Ovary (tissue), 9 donors: Measurements from ENCODE around the gene PPP1CA. TPM values are rescaled to one million over a fixed set of nuclear protein-coding genes. Genes with fewer than 3 reads are reported as not detected.
"Not testable (repeated sequence)": the region's sequence is repeated elsewhere in the genome, so short reads cannot be mapped to it uniquely, and the experiment has no call there.

ENCODE experiments used
- DNase-seq, 5 donors: peaks; one replicate each; pipeline ENCODE4 v3.0.0-alpha.2; 2019 to 2020
- H3K27ac ChIP-seq, 2 donors: fragments of 200-600 bp; one replicate each; pipeline versions ENCODE4 v1.5.1 to v1.8.0; 2019 to 2022
- H3K27me3 ChIP-seq: fragments of 200-600 bp; one replicate; pipeline ENCODE4 v1.8.0; 2022
- H3K36me3 ChIP-seq: fragments of 200-600 bp; sonication (generic); one replicate; pipeline ENCODE4 v1.5.1; 2019
- H3K4me1 ChIP-seq: one replicate; pipeline ENCODE4 v1.8.1; 2013; ENCODE audit warnings: mild to moderate bottlenecking, moderate library complexity; ENCODE audit not compliant: insufficient read depth
- H3K4me3 ChIP-seq: fragments of 200-600 bp; sonication (generic); one replicate; pipeline ENCODE4 v1.5.1; 2017
- H3K9me3 ChIP-seq, 2 donors: fragments of 200-600 bp in 1 of 2; sonication (generic) in 1 of 2; one replicate each; pipeline versions ENCODE4 v1.5.1 to v1.8.1; 2013 to 2019; ENCODE audit warnings: mild to moderate bottlenecking in 1 of 2, moderate library complexity in 1 of 2
- EP300 ChIP-seq: sonication (generic); formaldehyde crosslinking; IDR thresholded peaks from one replicate; pipeline ENCODE4 v1.6.1; 2017; ENCODE audit warnings: antibody characterized with exemption
- POLR2A ChIP-seq: fragments of 450-650 bp; IDR thresholded peaks from one replicate; pipeline ENCODE4 v1.6.1; 2017; ENCODE audit warnings: antibody characterized with exemption, mild to moderate bottlenecking, moderate library complexity
- WGBS, 3 donors: extraction: QIAGEN DNeasy Blood & Tissue Kit in 1 of 3; methylation state at CpG; one replicate each; pipeline versions ENCODE4 v1.1.5 to v1.1.7; 2013 to 2017; 5-methylcytosine and 5-hydroxymethylcytosine counted together
- intact Hi-C, 4 donors: fragments of 100-400 bp; cut with DNase I; formaldehyde crosslinking; loops; one replicate each; pipeline versions ENCODE4 v1.11.0 to v1.15.1; 2022 to 2023
- polyA plus RNA-seq, 2 donors: library from polyadenylated mRNA; stranded (reverse); fragments of 200-250 nt in 1 of 2; fragments of 350-450 nt in 1 of 2; fragmentation: Illumina TruSeq in 1 of 2; extraction: RNeasy Lipid Tissue Mini Kit (QIAGEN cat#74804) in 1 of 2; gene quantifications; one replicate each; pipeline ENCODE4 v1.2.3, GENCODE V29; 2013 to 2014
- total RNA-seq, 7 donors: library from RNA; depleted of rRNA in 2 of 7; stranded (reverse); fragments of >200 nt in 2 of 7; fragmentation: NEBNext Ultra II Directional in 3 of 7; extraction: Animal tissue kit (Norgen Biotek cat#: 25700) in 3 of 7; gene quantifications; one replicate each; pipeline versions ENCODE4 v1.1.0 to v1.2.4, GENCODE V29; 2016 to 2023
- TF ChIP-seq, protein P1 (sequence below), 3 donors: fragments of 450-650 bp in 2 of 3; fragments of 200-600 bp in 1 of 3; IDR thresholded peaks; one replicate each; pipeline versions ENCODE4 v1.5.1 to v1.8.0; 2016 to 2022; ENCODE audit warnings: antibody characterized with exemption in 3 of 3, mild to moderate bottlenecking in 1 of 3
- donor health status: DM: no; HTN: no; CAD: no; lungs with moderate emphysema.
- donor health status: DM: no; HTN: no; CAD: no.
- donor health status: Bipolar disorder and iron deficiency.
- donor health status: DM: yes; HTN: yes; CAD: no.
- donor health status: DM: no; HTN: no; CAD: no.
- donor health status: DM: yes; HTN: yes; CAD: no.

Gene PPP1CA
- total and polyA plus RNA-seq, 9 donors: 32.2 to 86.9 (median 54.9) TPM

DNA sequence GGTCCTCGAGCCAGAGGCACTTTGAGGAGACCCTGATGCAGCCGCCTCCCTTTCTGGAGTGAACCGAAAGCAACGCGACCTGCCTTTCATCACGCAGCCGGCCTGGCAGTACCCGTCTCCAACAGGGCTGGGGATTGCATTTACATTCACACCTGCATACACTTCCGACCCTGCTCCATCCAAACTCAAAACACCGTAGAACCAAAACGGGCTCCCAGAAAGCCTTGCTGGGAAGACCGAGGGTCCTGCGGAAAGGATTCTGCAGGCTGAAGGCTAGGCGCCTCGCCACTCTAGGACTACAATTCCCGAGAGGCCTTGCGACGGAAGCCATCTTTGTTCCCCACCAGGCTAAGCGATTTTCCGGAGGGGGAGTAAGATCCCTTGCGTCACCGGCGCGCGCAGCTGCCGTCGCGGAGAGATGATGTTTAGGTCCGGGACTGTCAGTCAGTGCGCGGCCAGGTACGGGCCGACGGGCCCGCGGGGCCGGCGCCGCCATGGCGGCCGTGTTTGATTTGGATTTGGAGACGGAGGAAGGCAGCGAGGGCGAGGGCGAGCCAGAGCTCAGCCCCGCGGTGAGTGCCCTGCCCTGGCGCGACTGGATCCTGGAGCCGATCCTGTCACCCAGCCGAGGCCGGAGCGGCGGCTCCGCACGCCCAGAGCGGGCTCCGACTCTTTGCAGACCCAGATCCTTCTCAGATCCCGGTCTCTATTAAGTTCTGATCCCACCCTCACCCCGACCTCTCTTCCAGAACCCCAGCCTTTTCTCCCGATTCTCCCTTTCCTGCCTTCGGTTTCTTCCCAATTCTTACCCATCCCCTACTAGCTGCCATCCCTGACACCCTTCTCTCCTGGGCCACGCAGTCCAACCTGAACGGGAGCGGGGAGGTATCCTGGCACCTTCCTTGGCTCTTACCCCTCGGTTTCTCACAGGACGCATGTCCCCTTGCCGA, 26.7 kb upstream of the PPP1CA start, which contains the start of gene RPS6KB2:
TSS of gene RPS6KB2 (plus strand) at position 443 of the 950 bp plus-strand sequence. CDS start at position 495, 52 bp downstream.
- intact Hi-C loops: loop anchor here in 1 of 4 donors (5.0 kb wide), 1 partner anchor 154 kb away; the partner anchor contains the start of gene GSTP1
- no peaks in the 10 kb centered on the region for H3K9me3 ChIP-seq
- DNase-seq: peak; percentile 98 to 100 (median 99)
- no peaks in the 10 kb centered on the region for H3K27me3 ChIP-seq
- 0 to 1% (median 1%) methylated on average over 67 to 68 of the region's 68 CpGs for WGBS, 3 donors
- H3K4me1 ChIP-seq: peaks cover 5% of the 10 kb centered on the region
- TF ChIP-seq POLR2A (peak; percentile 89), EP300 (no peak)
- H3K4me3 ChIP-seq: peak within 1 kb of the TSS; percentile 89
- no peaks in the 10 kb centered on the region for H3K36me3 ChIP-seq
- H3K27ac ChIP-seq: peak within 1 kb of the TSS; percentile 60 to 80

DNA sequence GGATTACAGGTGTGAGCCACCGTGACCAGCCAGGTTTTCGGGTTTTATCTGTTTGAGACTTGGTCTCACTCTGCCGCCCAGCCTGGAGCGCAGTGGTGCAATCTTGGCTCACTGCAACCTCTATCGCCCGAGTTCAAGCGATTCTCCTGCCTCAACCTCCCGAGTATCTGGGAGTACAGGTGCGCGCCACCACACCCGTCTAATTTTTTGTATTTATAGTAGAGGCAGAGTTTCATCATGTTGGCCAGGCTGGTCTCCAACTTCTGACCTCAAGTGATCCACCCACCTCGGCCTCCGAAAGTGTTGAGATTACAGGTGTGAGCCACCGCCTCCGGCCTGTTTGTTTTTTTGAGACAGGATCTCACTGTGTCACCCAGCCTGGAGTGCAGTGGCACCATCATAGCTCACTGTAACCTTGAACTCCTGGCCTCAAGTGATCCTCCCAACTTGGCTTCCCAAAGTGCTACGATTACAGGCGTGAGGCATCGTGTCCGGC, 25.8 kb upstream of the PPP1CA start:
- Histone ChIP-seq H3K27ac (peak overlapping the region in 1 of 2 donors; percentile 60), H3K4me3 (peak overlapping the region; percentile 89)
- H3K4me1 ChIP-seq, H3K27me3 ChIP-seq, H3K9me3 ChIP-seq, H3K36me3 ChIP-seq: not testable (repeated sequence)
- intact Hi-C loops: loop anchor here in 1 of 4 donors (5.0 kb wide), 1 partner anchor 155 kb away; the partner anchor contains the start of gene GSTP1
- 58 to 67% (median 60%) methylated on average over 19 of the region's 19 CpGs for WGBS, 3 donors
- DNase-seq: peak in 2 of 5 donors; percentile 45 to 47

DNA sequence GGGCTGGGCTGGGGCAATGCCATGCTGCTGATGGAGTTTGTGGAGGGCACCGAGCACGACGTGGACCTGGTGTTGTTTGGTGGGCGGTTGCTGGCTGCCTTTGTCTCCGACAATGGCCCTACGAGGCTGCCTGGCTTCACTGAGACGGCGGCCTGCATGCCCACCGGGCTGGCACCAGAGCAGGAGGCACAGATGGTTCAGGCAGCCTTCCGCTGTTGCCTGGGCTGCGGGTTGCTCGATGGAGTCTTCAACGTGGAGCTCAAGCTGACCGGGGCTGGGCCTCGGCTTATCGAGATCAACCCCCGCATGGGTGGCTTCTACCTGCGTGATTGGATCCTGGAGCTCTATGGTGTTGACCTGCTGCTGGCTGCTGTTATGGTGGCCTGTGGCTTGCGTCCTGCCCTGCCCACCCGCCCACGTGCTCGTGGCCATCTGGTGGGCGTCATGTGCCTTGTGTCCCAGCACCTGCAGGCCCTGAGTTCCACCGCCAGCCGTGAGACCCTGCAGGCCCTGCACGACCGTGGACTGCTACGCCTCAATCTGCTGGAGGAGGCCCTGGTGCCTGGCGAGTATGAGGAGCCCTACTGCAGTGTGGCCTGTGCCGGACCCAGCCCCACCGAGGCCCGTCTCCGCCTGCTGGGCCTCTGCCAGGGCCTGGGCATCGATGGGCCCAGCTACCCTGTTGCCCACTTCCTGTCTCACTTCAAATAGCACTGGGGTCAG, 22.4 kb upstream of the PPP1CA start:
- H3K4me3 ChIP-seq: no peak overlapping the region
- intact Hi-C loops: no loop called here
- H3K36me3 ChIP-seq: no peaks in the 10 kb centered on the region
- H3K27ac ChIP-seq: no peak overlapping the region
- 83 to 85% (median 83%) methylated on average over 34 of the region's 34 CpGs for WGBS, 3 donors
- H3K4me1 ChIP-seq: peaks cover 10% of the 10 kb centered on the region
- no peaks in the 10 kb centered on the region for H3K9me3 ChIP-seq
- no peaks in the 10 kb centered on the region for H3K27me3 ChIP-seq
- TF ChIP-seq POLR2A (no peak), EP300 (no peak)
- TF ChIP-seq, protein P1, sequence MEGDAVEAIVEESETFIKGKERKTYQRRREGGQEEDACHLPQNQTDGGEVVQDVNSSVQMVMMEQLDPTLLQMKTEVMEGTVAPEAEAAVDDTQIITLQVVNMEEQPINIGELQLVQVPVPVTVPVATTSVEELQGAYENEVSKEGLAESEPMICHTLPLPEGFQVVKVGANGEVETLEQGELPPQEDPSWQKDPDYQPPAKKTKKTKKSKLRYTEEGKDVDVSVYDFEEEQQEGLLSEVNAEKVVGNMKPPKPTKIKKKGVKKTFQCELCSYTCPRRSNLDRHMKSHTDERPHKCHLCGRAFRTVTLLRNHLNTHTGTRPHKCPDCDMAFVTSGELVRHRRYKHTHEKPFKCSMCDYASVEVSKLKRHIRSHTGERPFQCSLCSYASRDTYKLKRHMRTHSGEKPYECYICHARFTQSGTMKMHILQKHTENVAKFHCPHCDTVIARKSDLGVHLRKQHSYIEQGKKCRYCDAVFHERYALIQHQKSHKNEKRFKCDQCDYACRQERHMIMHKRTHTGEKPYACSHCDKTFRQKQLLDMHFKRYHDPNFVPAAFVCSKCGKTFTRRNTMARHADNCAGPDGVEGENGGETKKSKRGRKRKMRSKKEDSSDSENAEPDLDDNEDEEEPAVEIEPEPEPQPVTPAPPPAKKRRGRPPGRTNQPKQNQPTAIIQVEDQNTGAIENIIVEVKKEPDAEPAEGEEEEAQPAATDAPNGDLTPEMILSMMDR (IDR thresholded peaks at IDR 0.05): no peak
- DNase-seq: peak in 1 of 5 donors; percentile 38

DNA sequence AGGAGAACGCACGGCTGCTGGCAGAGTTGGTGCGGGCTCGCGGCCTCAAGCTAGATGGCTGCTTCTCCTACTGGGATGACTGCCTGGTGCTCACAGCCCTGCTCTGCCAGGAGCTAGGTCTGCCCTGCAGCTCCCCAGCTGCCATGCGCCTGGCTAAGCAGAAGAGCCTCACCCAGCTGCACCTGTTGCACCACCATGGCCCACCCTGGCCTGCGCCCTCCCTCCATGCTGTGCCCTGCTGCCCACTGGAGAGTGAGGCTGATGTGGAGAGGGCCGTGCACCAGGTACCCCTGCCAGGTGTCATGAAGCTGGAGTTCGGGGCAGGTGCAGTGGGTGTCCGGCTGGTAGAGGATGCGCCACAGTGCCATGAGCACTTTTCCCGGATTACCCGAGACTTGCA, 21.8 kb upstream of the PPP1CA start:
- intact Hi-C loops: no loop called here
- no peak for DNase-seq
- 86 to 94% (median 91%) methylated on average over 13 of the region's 13 CpGs for WGBS, 3 donors
- TF ChIP-seq, protein P1 (IDR thresholded peaks at IDR 0.05): no peak
- no peak for TF ChIP-seq EP300
- TF ChIP-seq POLR2A: no peak
- Histone ChIP-seq H3K27ac (no peak overlapping the region), H3K27me3 (no peaks in the 10 kb centered on the region), H3K4me3 (no peak overlapping the region), H3K4me1 (peaks cover 9% of the 10 kb centered on the region), H3K9me3 (no peaks in the 10 kb centered on the region), H3K36me3 (no peaks in the 10 kb centered on the region)

DNA sequence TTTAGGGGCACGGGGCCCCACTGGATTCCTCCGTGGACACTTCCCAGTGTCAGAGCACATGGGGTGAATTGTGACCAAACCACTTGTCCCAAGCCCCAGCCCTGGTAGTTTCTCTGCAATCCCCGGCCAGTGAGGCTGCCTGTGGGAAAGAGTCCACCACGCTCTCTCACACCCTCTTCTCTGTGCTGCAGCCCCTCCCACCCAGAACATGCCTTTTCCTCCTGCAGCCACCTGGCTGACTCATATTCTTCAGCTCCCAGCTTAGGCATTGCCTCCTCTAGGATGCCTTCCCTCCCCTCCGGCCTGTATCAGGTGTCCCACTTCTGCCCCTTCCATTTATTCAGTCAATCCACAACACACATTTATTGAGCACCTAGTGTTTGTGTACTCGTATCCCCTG, 21.2 kb upstream of the PPP1CA start:
- 50 to 64% (median 59%) methylated on average over 6 of the region's 6 CpGs for whole genome bisulfite sequencing, 3 donors
- H3K36me3 ChIP-seq: no peaks in the 10 kb centered on the region
- H3K4me3 ChIP-seq: no peak overlapping the region
- H3K27me3 ChIP-seq: no peaks in the 10 kb centered on the region
- no peak overlapping the region for H3K27ac ChIP-seq
- H3K4me1 ChIP-seq: peaks cover 9% of the 10 kb centered on the region
- no peaks in the 10 kb centered on the region for H3K9me3 ChIP-seq
- TF ChIP-seq POLR2A: no peak
- no peak for TF ChIP-seq EP300
- TF ChIP-seq, protein P1 (IDR thresholded peaks at IDR 0.05): no peak
- intact Hi-C loops: no loop called here
- DNase-seq: no peak
